ENCODE results near the gene KL. TPM values are rescaled to one million over a fixed set of nuclear protein-coding genes. Genes with fewer than 3 reads are reported as not detected.

The KL gene
- polyA plus RNA-seq, 2 donors: 0.08 to 0.32 TPM

DNA sequence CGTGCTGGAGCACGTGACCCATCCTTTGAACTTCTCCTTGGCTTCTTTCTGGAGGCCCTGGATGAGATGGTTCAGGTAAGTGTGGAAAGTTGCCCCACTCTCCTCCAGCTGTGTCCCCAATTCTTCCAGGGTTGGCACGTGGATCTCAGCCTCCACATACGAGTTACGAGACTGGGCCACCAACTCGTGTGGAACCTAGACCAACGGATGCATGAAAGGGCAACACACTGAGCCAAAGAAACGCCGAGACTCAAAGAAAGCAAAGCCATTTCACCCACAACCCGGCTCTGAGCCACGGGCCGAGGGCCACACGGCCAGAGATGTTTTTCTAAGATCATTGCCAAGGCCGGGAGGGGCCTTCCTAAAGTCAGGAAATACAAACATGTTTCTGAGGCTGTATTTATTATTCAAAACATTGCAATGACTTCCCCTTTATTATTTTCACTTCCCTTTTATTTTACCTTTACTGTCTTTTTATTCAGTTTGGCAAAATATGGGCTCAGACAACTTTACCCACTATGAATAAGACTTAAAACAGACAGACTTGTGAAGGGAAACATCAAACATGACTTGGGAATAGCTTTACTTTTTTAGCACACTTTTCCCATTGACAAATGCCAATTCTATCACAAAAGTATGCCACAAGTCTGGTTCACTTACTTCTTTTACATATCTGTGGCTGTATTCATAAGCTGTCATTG lies 94.6 kb downstream of the KL start:
- no peaks in the 10 kb centered on the region for H3K27me3 ChIP-seq (ENCODE audit: control insufficient read depth in 1 of 2, insufficient read depth in 2 of 2, low read length in 2 of 2)
- peak overlapping the region; percentile 47 to 78 for H3K27ac ChIP-seq (ENCODE audit: low read depth in 2 of 2, low read length in 1 of 2)
- no peak overlapping the region for H3K4me3 ChIP-seq (ENCODE audit: low read depth in 1 of 2, low read length in 2 of 2)
- H3K4me1 ChIP-seq (ENCODE audit: control insufficient read depth in 2 of 2, insufficient read depth in 2 of 2, low read length in 1 of 2): peaks cover 5 to 7% of the 10 kb centered on the region in 2 donors
- WGBS, 2 donors: 39 to 54% methylated on average over 14 of the region's 14 CpGs
- H3K9me3 ChIP-seq (ENCODE audit: control insufficient read depth in 2 of 2, insufficient read depth in 1 of 2, low read depth in 1 of 2, low read length in 1 of 2): no peaks in the 10 kb centered on the region
- peaks cover 2 to 11% of the 10 kb centered on the region in 2 donors for H3K36me3 ChIP-seq (ENCODE audit: control insufficient read depth in 2 of 2, insufficient read depth in 2 of 2, low read length in 1 of 2)

DNA sequence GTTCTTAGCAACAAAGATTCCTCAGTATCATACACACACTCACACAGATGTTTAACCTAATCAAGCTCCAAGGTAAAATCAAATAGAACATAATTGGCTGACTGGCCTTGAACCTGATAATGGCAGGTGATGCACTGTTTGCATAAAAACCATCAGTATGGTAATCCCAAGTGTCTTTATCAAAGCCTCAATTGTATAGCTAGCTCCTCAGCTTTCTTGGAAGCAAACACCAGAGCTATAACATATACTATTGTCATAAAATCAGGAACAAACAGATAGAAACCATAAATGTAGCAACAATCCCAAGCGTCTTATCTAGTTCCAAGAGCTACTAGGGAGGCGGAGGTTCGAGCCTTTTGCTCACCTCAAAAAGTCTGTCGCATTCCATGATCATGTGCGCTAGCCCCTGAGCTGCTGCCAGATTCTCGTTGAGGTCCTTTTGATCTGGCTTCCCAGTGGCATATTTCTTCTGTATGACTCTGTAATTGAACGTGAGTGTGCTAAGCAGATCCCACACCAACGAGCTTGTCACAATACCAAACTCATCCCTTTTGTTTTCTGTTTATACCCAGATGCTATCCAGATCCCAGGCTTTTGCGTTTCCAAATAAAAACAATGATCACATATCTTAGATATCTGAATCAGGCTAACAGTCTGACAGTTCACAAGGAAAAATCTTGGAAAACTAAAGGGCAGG lies 95.3 kb downstream of the KL start:
- peaks cover 5 to 8% of the 10 kb centered on the region in 2 donors for H3K36me3 ChIP-seq (ENCODE audit: control insufficient read depth in 2 of 2, insufficient read depth in 2 of 2, low read length in 1 of 2)
- no peaks in the 10 kb centered on the region for H3K27me3 ChIP-seq (ENCODE audit: control insufficient read depth in 1 of 2, insufficient read depth in 2 of 2, low read length in 2 of 2)
- peak overlapping the region in 1 of 2 donors; percentile 35 for H3K27ac ChIP-seq (ENCODE audit: low read depth in 2 of 2, low read length in 1 of 2)
- peaks cover 5 to 7% of the 10 kb centered on the region in 2 donors for H3K4me1 ChIP-seq (ENCODE audit: control insufficient read depth in 2 of 2, insufficient read depth in 2 of 2, low read length in 1 of 2)
- no peaks in the 10 kb centered on the region for H3K9me3 ChIP-seq (ENCODE audit: control insufficient read depth in 2 of 2, insufficient read depth in 1 of 2, low read depth in 1 of 2, low read length in 1 of 2)
- no peak overlapping the region for H3K4me3 ChIP-seq (ENCODE audit: low read depth in 1 of 2, low read length in 2 of 2)
- WGBS, 2 donors: 48 to 61% methylated on average over 9 of the region's 9 CpGs

DNA sequence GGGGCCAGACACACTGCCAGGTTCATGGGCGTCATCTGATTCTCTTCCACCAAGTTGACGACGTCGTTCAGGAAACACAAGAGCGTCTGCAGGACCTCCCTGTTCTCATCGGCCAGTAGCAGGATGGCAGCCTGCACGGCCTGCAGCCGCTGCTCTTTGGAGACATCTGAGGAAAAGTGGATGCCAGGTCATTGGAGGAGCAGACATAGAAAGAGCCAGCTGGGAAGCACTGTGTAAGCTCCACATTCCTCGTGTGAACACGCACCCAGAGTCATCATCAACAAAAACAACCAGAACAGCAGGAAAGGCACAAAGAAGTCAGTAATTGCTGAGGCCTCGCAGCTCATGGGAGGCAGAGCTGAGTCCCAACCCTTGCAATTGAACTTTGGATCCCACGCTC lies 96.5 kb downstream of the KL start:
- Histone ChIP-seq H3K4me3 (ENCODE audit: low read depth in 1 of 2, low read length in 2 of 2) (no peak overlapping the region), H3K4me1 (ENCODE audit: control insufficient read depth in 2 of 2, insufficient read depth in 2 of 2, low read length in 1 of 2) (peaks cover 5 to 7% of the 10 kb centered on the region in 2 donors), H3K27me3 (ENCODE audit: control insufficient read depth in 1 of 2, insufficient read depth in 2 of 2, low read length in 2 of 2) (no peaks in the 10 kb centered on the region), H3K9me3 (ENCODE audit: control insufficient read depth in 2 of 2, insufficient read depth in 1 of 2, low read depth in 1 of 2, low read length in 1 of 2) (no peaks in the 10 kb centered on the region), H3K27ac (ENCODE audit: low read depth in 2 of 2, low read length in 1 of 2) (peak overlapping the region; percentile 8 to 59), H3K36me3 (ENCODE audit: control insufficient read depth in 2 of 2, insufficient read depth in 2 of 2, low read length in 1 of 2) (peaks cover 5 to 8% of the 10 kb centered on the region in 2 donors)
- WGBS, 2 donors: 79 to 83% methylated on average over 12 of the region's 12 CpGs

DNA sequence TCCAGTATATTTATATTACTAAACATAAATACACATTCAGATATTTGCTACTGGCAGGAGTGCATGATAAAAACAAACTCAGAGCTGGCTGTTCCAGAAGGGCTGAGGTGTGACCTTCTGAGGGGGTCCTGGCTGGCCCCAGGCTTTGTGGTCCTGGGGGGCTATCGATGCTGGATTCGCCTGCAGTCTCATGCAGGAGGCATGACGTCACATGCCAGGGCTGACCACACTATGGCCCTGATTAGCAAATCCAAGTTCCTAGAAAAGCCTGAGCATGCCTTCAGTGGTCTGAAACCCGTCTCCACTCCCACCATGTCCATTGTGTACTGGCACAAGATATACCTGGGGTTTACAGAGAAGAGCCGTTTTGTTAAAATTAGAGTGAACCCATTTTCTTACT lies 97.9 kb downstream of the KL start:
- Histone ChIP-seq H3K36me3 (ENCODE audit: control insufficient read depth in 2 of 2, insufficient read depth in 2 of 2, low read length in 1 of 2) (peaks cover 5 to 12% of the 10 kb centered on the region in 2 donors), H3K27ac (ENCODE audit: low read depth in 2 of 2, low read length in 1 of 2) (peak overlapping the region; percentile 21 to 60), H3K4me1 (ENCODE audit: control insufficient read depth in 2 of 2, insufficient read depth in 2 of 2, low read length in 1 of 2) (peaks cover 5 to 9% of the 10 kb centered on the region in 2 donors), H3K4me3 (ENCODE audit: low read depth in 1 of 2, low read length in 2 of 2) (no peak overlapping the region), H3K9me3 (ENCODE audit: control insufficient read depth in 2 of 2, insufficient read depth in 1 of 2, low read depth in 1 of 2, low read length in 1 of 2) (no peaks in the 10 kb centered on the region), H3K27me3 (ENCODE audit: control insufficient read depth in 1 of 2, insufficient read depth in 2 of 2, low read length in 2 of 2) (no peaks in the 10 kb centered on the region)
- WGBS, 2 donors: 78 to 90% methylated on average over 5 of the region's 5 CpGs

DNA sequence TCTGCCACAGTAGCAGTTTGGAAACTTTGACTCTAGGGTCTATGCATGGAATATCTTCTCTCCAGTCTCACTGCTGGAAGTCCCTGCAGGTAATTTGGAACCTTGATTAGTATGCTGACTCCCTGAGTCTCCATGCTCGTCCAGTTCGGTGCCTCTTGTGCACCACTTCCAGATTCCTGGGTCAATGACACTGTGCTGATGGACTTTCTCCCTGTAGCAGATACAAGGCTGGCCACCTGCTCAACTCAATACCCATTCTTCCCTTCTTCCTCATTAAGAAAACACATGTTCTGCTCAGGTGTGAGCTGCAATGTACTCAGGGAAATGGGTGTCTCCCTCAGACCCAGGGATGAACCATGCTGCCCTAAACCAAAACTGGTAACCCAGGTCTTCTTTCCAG lies 99.1 kb downstream of the KL start:
- no peaks in the 10 kb centered on the region for H3K9me3 ChIP-seq (ENCODE audit: control insufficient read depth in 2 of 2, insufficient read depth in 1 of 2, low read depth in 1 of 2, low read length in 1 of 2)
- H3K4me3 ChIP-seq (ENCODE audit: low read depth in 1 of 2, low read length in 2 of 2): no peak overlapping the region
- H3K27me3 ChIP-seq (ENCODE audit: control insufficient read depth in 1 of 2, insufficient read depth in 2 of 2, low read length in 2 of 2): no peaks in the 10 kb centered on the region
- 81 to 92% methylated on average over 2 of the region's 2 CpGs for WGBS, 2 donors
- peaks cover 5% of the 10 kb centered on the region in 2 donors for H3K4me1 ChIP-seq (ENCODE audit: control insufficient read depth in 2 of 2, insufficient read depth in 2 of 2, low read length in 1 of 2)
- peaks cover 5 to 8% of the 10 kb centered on the region in 2 donors for H3K36me3 ChIP-seq (ENCODE audit: control insufficient read depth in 2 of 2, insufficient read depth in 2 of 2, low read length in 1 of 2)
- peak overlapping the region in 1 of 2 donors; percentile 21 for H3K27ac ChIP-seq (ENCODE audit: low read depth in 2 of 2, low read length in 1 of 2)

Measured in esophagus (tissue), 2 donors.